HL-60 (cell line): ENCODE data around the gene TEDC2.

Source experiments
- DNase-seq, 2 experiments: peaks; one replicate each; pipeline ENCODE4 v3.0.0-alpha.2; 2010 to 2020; ENCODE audit warnings: low read depth in 1 of 2, low spot score in 1 of 2
- H3K27ac ChIP-seq: fragments of 250-450 bp; sonication (Bioruptor Pico); replicated peaks from 2 replicates; pipeline ENCODE4 v1.5.1; 2020; ENCODE audit warnings: mild to moderate bottlenecking, moderate library complexity
- H3K27me3 ChIP-seq: fragments of 250-450 bp; sonication (Bioruptor Pico); 2 replicates; pipeline ENCODE4 v1.5.1; 2021; ENCODE audit warnings: mild to moderate bottlenecking, moderate library complexity; ENCODE audit not compliant: insufficient read depth, poor library complexity, severe bottlenecking
- H3K4me3 ChIP-seq: replicated peaks from 2 replicates; pipeline ENCODE4 v1.5.1; 2011; ENCODE audit warnings: mild to moderate bottlenecking, control low read depth, low read length; ENCODE audit not compliant: insufficient read depth
- CTCF ChIP-seq: IDR thresholded peaks from one replicate; pipeline ENCODE4 v1.5.1; 2011; ENCODE audit warnings: low read length, control low read depth, inconsistent platforms; ENCODE audit not compliant: insufficient read depth
- GABPA ChIP-seq: IDR thresholded peaks from 2 replicates; pipeline ENCODE4 v1.6.1; 2012; ENCODE audit warnings: low read depth
- POLR2AphosphoS5 ChIP-seq: IDR thresholded peaks from 2 replicates; pipeline ENCODE4 v1.6.1; 2012; ENCODE audit warnings: low read depth
- REST ChIP-seq: IDR thresholded peaks from 2 replicates; pipeline ENCODE4 v1.6.1; 2012; ENCODE audit warnings: low read depth; ENCODE audit not compliant: insufficient replicate concordance
- SPI1 ChIP-seq: IDR thresholded peaks from 2 replicates; pipeline ENCODE4 v1.6.1; 2012; ENCODE audit warnings: low read depth, mild to moderate bottlenecking, borderline replicate concordance

TEDC2 gene

GRCh38 chr16:2489581-2489980 is 29.7 kb downstream of the TEDC2 start:
- no peak for TF ChIP-seq REST
- TF ChIP-seq GABPA: no peak
- TF ChIP-seq POLR2AphosphoS5: no peak
- TF ChIP-seq SPI1: no peak
- no peak for TF ChIP-seq CTCF
- Histone ChIP-seq H3K27me3 (no peaks in the 10 kb centered on the region), H3K4me3 (no peak overlapping the region), H3K27ac (no peak overlapping the region)
- DNase-seq: no peak

- DNase-seq: no peak
- Histone ChIP-seq H3K4me3 (no peak overlapping the region), H3K27ac (no peak overlapping the region), H3K27me3 (no peaks in the 10 kb centered on the region)
- no peak for TF ChIP-seq POLR2AphosphoS5
- no peak for TF ChIP-seq GABPA
- no peak for TF ChIP-seq REST
- TF ChIP-seq SPI1: no peak
- no peak for TF ChIP-seq CTCF
Observed at GRCh38 chr16:2490190-2491105, 30.5 kb downstream of the TEDC2 start.

- Histone ChIP-seq H3K27me3 (no peaks in the 10 kb centered on the region), H3K4me3 (no peak overlapping the region), H3K27ac (no peak overlapping the region)
- TF ChIP-seq REST: no peak
- no peak for TF ChIP-seq POLR2AphosphoS5
- no peak for TF ChIP-seq GABPA
- no peak for DNase-seq
Observed at GRCh38 chr16:2492292-2492691, 32.4 kb downstream of the TEDC2 start.
